ENCODE data around the gene IGFN1.
"Not testable (repeated sequence)": the region's sequence is repeated elsewhere in the genome, so short reads cannot be mapped to it uniquely, and the experiment has no call there.

The IGFN1 gene

GRCh38 chr1:201253411-201253810 is 62.8 kb downstream of the IGFN1 start:
- H3K36me3 ChIP-seq: no peaks in the 10 kb centered on the region
- no peaks in the 10 kb centered on the region for H3K4me1 ChIP-seq (ENCODE audit: control insufficient read depth in 1 of 2, insufficient read depth in 1 of 2, low read depth in 1 of 2, low read length in 1 of 2)
- no peak overlapping the region for H3K27ac ChIP-seq
- no peaks in the 10 kb centered on the region for H3K9me3 ChIP-seq
- H3K27me3 ChIP-seq: peaks cover 3% of the 10 kb centered on the region
- TF ChIP-seq CTCF (IDR thresholded peaks at IDR 0.05): no peak
- no peak overlapping the region for H3K4me3 ChIP-seq (ENCODE audit: low read depth in 1 of 2, low read length in 1 of 2)

- no peaks in the 10 kb centered on the region for H3K9me3 ChIP-seq
- peaks cover 9% of the 10 kb centered on the region for H3K27me3 ChIP-seq
- no peaks in the 10 kb centered on the region for H3K36me3 ChIP-seq
- no peak for TF ChIP-seq CTCF (IDR thresholded peaks at IDR 0.05)
- H3K4me1 ChIP-seq (ENCODE audit: control insufficient read depth in 1 of 2, insufficient read depth in 1 of 2, low read depth in 1 of 2, low read length in 1 of 2): no peaks in the 10 kb centered on the region
- H3K4me3 ChIP-seq (ENCODE audit: low read depth in 1 of 2, low read length in 1 of 2): no peak overlapping the region
- no peak overlapping the region for H3K27ac ChIP-seq
Observed at GRCh38 chr1:201253906-201254624, 63.4 kb downstream of the IGFN1 start.

- Histone ChIP-seq H3K4me3 (ENCODE audit: low read depth in 1 of 2, low read length in 1 of 2) (no peak overlapping the region), H3K4me1 (ENCODE audit: control insufficient read depth in 1 of 2, insufficient read depth in 1 of 2, low read depth in 1 of 2, low read length in 1 of 2) (no peaks in the 10 kb centered on the region), H3K27ac (no peak overlapping the region), H3K36me3 (no peaks in the 10 kb centered on the region), H3K27me3 (peaks cover 17% of the 10 kb centered on the region), H3K9me3 (no peaks in the 10 kb centered on the region)
- TF ChIP-seq CTCF (IDR thresholded peaks at IDR 0.05): peak; percentile 86
Observed at GRCh38 chr1:201254625-201255478, 64.2 kb downstream of the IGFN1 start.

- no peak overlapping the region for H3K27ac ChIP-seq
- TF ChIP-seq CTCF (IDR thresholded peaks at IDR 0.05): no peak
- no peaks in the 10 kb centered on the region for H3K4me1 ChIP-seq (ENCODE audit: control insufficient read depth in 1 of 2, insufficient read depth in 1 of 2, low read depth in 1 of 2, low read length in 1 of 2)
- H3K27me3 ChIP-seq: peaks cover 26% of the 10 kb centered on the region
- H3K9me3 ChIP-seq: no peaks in the 10 kb centered on the region
- no peaks in the 10 kb centered on the region for H3K36me3 ChIP-seq
- H3K4me3 ChIP-seq (ENCODE audit: low read depth in 1 of 2, low read length in 1 of 2): no peak overlapping the region
Observed at GRCh38 chr1:201255479-201256362, 65.1 kb downstream of the IGFN1 start.

GRCh38 chr1:201258132-201258531 is 67.5 kb downstream of the IGFN1 start:
- H3K27me3 ChIP-seq: peaks cover 44% of the 10 kb centered on the region

More at GRCh38 chr1:201258132-201258531, 67.5 kb downstream of the IGFN1 start:
- not testable (repeated sequence) for H3K4me3 ChIP-seq (ENCODE audit: low read depth in 1 of 2, low read length in 1 of 2); H3K9me3 ChIP-seq; H3K4me1 ChIP-seq (ENCODE audit: control insufficient read depth in 1 of 2, insufficient read depth in 1 of 2, low read depth in 1 of 2, low read length in 1 of 2); H3K36me3 ChIP-seq; H3K27ac ChIP-seq
